Suprapubic skin (tissue), 4 donors: ENCODE data around the gene ABCB11. TPM values are rescaled to one million over a fixed set of nuclear protein-coding genes. Genes with fewer than 3 reads are reported as not detected.

Experiments
- DNase-seq, 2 donors: peaks; one replicate each; pipeline ENCODE4 v3.0.0-alpha.2; 2019; ENCODE audit warnings: low spot score in 2 of 2
- H3K27ac ChIP-seq: fragments of 200-600 bp; sonication (generic); one replicate; pipeline ENCODE4 v1.5.1; 2019
- H3K27me3 ChIP-seq: fragments of 200-600 bp; sonication (generic); one replicate; pipeline ENCODE4 v1.5.1; 2019
- H3K36me3 ChIP-seq: fragments of 200-600 bp; sonication (generic); one replicate; pipeline ENCODE4 v1.5.1; 2019
- H3K4me1 ChIP-seq: fragments of 200-600 bp; sonication (generic); one replicate; pipeline ENCODE4 v1.5.1; 2019
- H3K4me3 ChIP-seq: fragments of 200-600 bp; sonication (generic); one replicate; pipeline ENCODE4 v1.5.1; 2019; ENCODE audit warnings: mild to moderate bottlenecking
- H3K9me3 ChIP-seq: fragments of 200-600 bp; sonication (generic); one replicate; pipeline ENCODE4 v1.5.1; 2019
- CTCF ChIP-seq, 2 donors: fragments of 200-600 bp in 1 of 2; fragments of 450-650 bp in 1 of 2; sonication (generic) in 1 of 2; IDR thresholded peaks; one replicate each; pipeline ENCODE4 v1.5.1; 2016 to 2019; ENCODE audit warnings: antibody characterized with exemption in 2 of 2, mild to moderate bottlenecking in 1 of 2, moderate library complexity in 1 of 2
- EP300 ChIP-seq: sonication (generic); formaldehyde crosslinking; IDR thresholded peaks from one replicate; pipeline ENCODE4 v1.6.1; 2017; ENCODE audit warnings: antibody characterized with exemption
- POLR2A ChIP-seq, 2 donors: fragments of 450-650 bp; IDR thresholded peaks; one replicate each; pipeline ENCODE4 v1.6.1; 2017; ENCODE audit warnings: antibody characterized with exemption in 2 of 2, mild to moderate bottlenecking in 2 of 2, moderate library complexity in 2 of 2
- POLR2AphosphoS5 ChIP-seq, 3 donors: sonication (generic); formaldehyde crosslinking; IDR thresholded peaks; one replicate each; pipeline ENCODE4 v1.6.1; 2017; ENCODE audit warnings: antibody characterized with exemption in 3 of 3
- WGBS: methylation state at CpG from one replicate; pipeline ENCODE4 v1.1.5; 2018; 5-methylcytosine and 5-hydroxymethylcytosine counted together
- total RNA-seq, 4 donors: library from RNA; depleted of rRNA; stranded (reverse); fragments of >200 nt; gene quantifications; one replicate each; pipeline ENCODE4 v1.1.0, GENCODE V29; 2016

The ABCB11 gene
- total RNA-seq, 4 donors from 2014 or later = 0.21 to 1.7 (median 0.28) TPM

- TF ChIP-seq EP300 (no peak), POLR2AphosphoS5 (IDR thresholded peaks at IDR 0.05) (no peak), POLR2A (IDR thresholded peaks at IDR 0.05) (no peak), CTCF (IDR thresholded peaks at IDR 0.05) (no peak)
- H3K36me3 ChIP-seq = no peaks in the 10 kb centered on the region
- 35% methylated on average over 2 of the region's 2 CpGs for WGBS
- DNase-seq = no peak
- no peak overlapping the region for H3K4me3 ChIP-seq
- no peaks in the 10 kb centered on the region for H3K27me3 ChIP-seq
- no peaks in the 10 kb centered on the region for H3K9me3 ChIP-seq
- peaks cover 4% of the 10 kb centered on the region for H3K4me1 ChIP-seq
- no peak overlapping the region for H3K27ac ChIP-seq
Measured at GRCh38 chr2:169038338-169038757, 7.2 kb upstream of the ABCB11 start.

GRCh38 chr2:169036736-169037440 lies 5.8 kb upstream of the ABCB11 start:
- no peak for DNase-seq
- TF ChIP-seq EP300 (no peak), POLR2AphosphoS5 (IDR thresholded peaks at IDR 0.05) (no peak), POLR2A (IDR thresholded peaks at IDR 0.05) (no peak), CTCF (IDR thresholded peaks at IDR 0.05) (no peak)
- H3K4me3 ChIP-seq = no peak overlapping the region
- H3K27ac ChIP-seq = no peak overlapping the region
- H3K36me3 ChIP-seq = no peaks in the 10 kb centered on the region
- H3K9me3 ChIP-seq = no peaks in the 10 kb centered on the region
- WGBS = 66% methylated on average over 4 of the region's 4 CpGs
- no peaks in the 10 kb centered on the region for H3K27me3 ChIP-seq
- peaks cover 4% of the 10 kb centered on the region for H3K4me1 ChIP-seq

GRCh38 chr2:169035887-169036286 lies 4.8 kb upstream of the ABCB11 start:
- peaks cover 4% of the 10 kb centered on the region for H3K4me1 ChIP-seq
- no peak overlapping the region for H3K27ac ChIP-seq
- 92% methylated on average over 1 of the region's 1 CpG for WGBS
- no peaks in the 10 kb centered on the region for H3K27me3 ChIP-seq
- no peak for TF ChIP-seq CTCF (IDR thresholded peaks at IDR 0.05)
- TF ChIP-seq POLR2A (IDR thresholded peaks at IDR 0.05) = no peak
- no peak for TF ChIP-seq POLR2AphosphoS5 (IDR thresholded peaks at IDR 0.05)
- no peak for TF ChIP-seq EP300
- no peak for DNase-seq
- H3K4me3 ChIP-seq = no peak overlapping the region
- no peaks in the 10 kb centered on the region for H3K36me3 ChIP-seq
- H3K9me3 ChIP-seq = no peaks in the 10 kb centered on the region

- H3K9me3 ChIP-seq = no peaks in the 10 kb centered on the region
- peaks cover 4% of the 10 kb centered on the region for H3K4me1 ChIP-seq
- no peak for TF ChIP-seq POLR2AphosphoS5 (IDR thresholded peaks at IDR 0.05)
- no peak for TF ChIP-seq EP300
- no peak for TF ChIP-seq POLR2A (IDR thresholded peaks at IDR 0.05)
- TF ChIP-seq CTCF (IDR thresholded peaks at IDR 0.05) = no peak
- no peak for DNase-seq
- H3K4me3 ChIP-seq = no peak overlapping the region
- H3K36me3 ChIP-seq = no peaks in the 10 kb centered on the region
- H3K27ac ChIP-seq = no peak overlapping the region
- no peaks in the 10 kb centered on the region for H3K27me3 ChIP-seq
Measured at GRCh38 chr2:169034984-169035544, 3.9 kb upstream of the ABCB11 start.

GRCh38 chr2:169034256-169034655 lies 3.1 kb upstream of the ABCB11 start:
- H3K27ac ChIP-seq = no peak overlapping the region
- H3K36me3 ChIP-seq = no peaks in the 10 kb centered on the region
- no peak for DNase-seq
- TF ChIP-seq POLR2A (IDR thresholded peaks at IDR 0.05) (no peak), POLR2AphosphoS5 (IDR thresholded peaks at IDR 0.05) (no peak), CTCF (IDR thresholded peaks at IDR 0.05) (no peak), EP300 (no peak)
- H3K9me3 ChIP-seq = no peaks in the 10 kb centered on the region
- H3K4me3 ChIP-seq = no peak overlapping the region
- no peaks in the 10 kb centered on the region for H3K27me3 ChIP-seq
- 66% methylated on average over 1 of the region's 1 CpG for WGBS
- H3K4me1 ChIP-seq = peaks cover 4% of the 10 kb centered on the region
